GM21723 (cell line): ENCODE measurements around the gene FAM83F.
"Not testable (repeated sequence)": the region's sequence is repeated elsewhere in the genome, so short reads cannot be mapped to it uniquely, and the experiment has no call there.

ENCODE experiments used
- ATAC-seq: cut with Tn5 transposase; IDR thresholded peaks from one replicate; pipeline ENCODE4 v1.9.1; 2021; ENCODE audit warnings: mild to moderate bottlenecking, moderate library complexity; ENCODE audit not compliant: unreplicated experiment

The FAM83F gene

GRCh38 chr22:40009951-40010671 is 15.4 kb downstream of the FAM83F start:
- ATAC-seq = no peak

- no peak for ATAC-seq
Observed at GRCh38 chr22:40010746-40011145, 16.0 kb downstream of the FAM83F start.

- ATAC-seq = no peak
Observed at GRCh38 chr22:40014667-40015248, 20.0 kb downstream of the FAM83F start.

- no peak for ATAC-seq
Observed at GRCh38 chr22:40015358-40015976, 20.7 kb downstream of the FAM83F start.

- no peak for ATAC-seq
Observed at GRCh38 chr22:40018051-40018450, 23.3 kb downstream of the FAM83F start.

GRCh38 chr22:40019100-40019499 is 24.3 kb downstream of the FAM83F start:
- ATAC-seq = no peak

- ATAC-seq = no peak
Observed at GRCh38 chr22:40020956-40021355, 26.2 kb downstream of the FAM83F start.

- ATAC-seq = no peak
Observed at GRCh38 chr22:40021401-40022000, 26.7 kb downstream of the FAM83F start.

GRCh38 chr22:40022536-40023240 is 27.9 kb downstream of the FAM83F start:
- ATAC-seq = no peak

- ATAC-seq = no peak
Observed at GRCh38 chr22:40023341-40023841, 28.6 kb downstream of the FAM83F start.

GRCh38 chr22:40024201-40025061 is 29.7 kb downstream of the FAM83F start:
- ATAC-seq = no peak

GRCh38 chr22:40025062-40025379 is 30.3 kb downstream of the FAM83F start:
- not testable (repeated sequence) for ATAC-seq

GRCh38 chr22:40025856-40026255 is 31.1 kb downstream of the FAM83F start:
- no peak for ATAC-seq

GRCh38 chr22:40026641-40027040 is 31.9 kb downstream of the FAM83F start:
- no peak for ATAC-seq

GRCh38 chr22:40027191-40028097 is 32.7 kb downstream of the FAM83F start:
- no peak for ATAC-seq

- ATAC-seq = no peak
Observed at GRCh38 chr22:40028098-40028425, 33.3 kb downstream of the FAM83F start.

- no peak for ATAC-seq
Observed at GRCh38 chr22:40029189-40029890, 34.6 kb downstream of the FAM83F start.

GRCh38 chr22:40030026-40030757 is 35.4 kb downstream of the FAM83F start:
- ATAC-seq = no peak
